Measurements from ENCODE around the gene MGAM2. TPM values are rescaled to one million over a fixed set of nuclear protein-coding genes. Genes with fewer than 3 reads are reported as not detected.
"Not testable (repeated sequence)": the region's sequence is repeated elsewhere in the genome, so short reads cannot be mapped to it uniquely, and the experiment has no call there.

Gene MGAM2
- total and polyA plus RNA-seq, 2 of the 4 experiments (the other 2 are of a cell fraction), result not detected

GRCh38 chr7:142100634-142101033 lies 10.9 kb upstream of the MGAM2 start:
- TF ChIP-seq RAD21 (IDR thresholded peaks at IDR 0.05; ENCODE audit: low read length) (no peak), SMC3 (IDR thresholded peaks at IDR 0.05; ENCODE audit: low read depth, low read length) (no peak), MAZ (IDR thresholded peaks at IDR 0.05; ENCODE audit: borderline replicate concordance, low read depth, low read length) (no peak), NFE2L2 (IDR thresholded peaks at IDR 0.05; ENCODE audit: low read depth, low read length) (no peak)
- Histone ChIP-seq H2AK5ac (ENCODE audit: low read depth, low read length) (no peak overlapping the region), H3K23ac (ENCODE audit: low read depth, low read length) (no peak overlapping the region), H3K4me2 (ENCODE audit: low read depth, low read length) (no peak overlapping the region), H3K9me3 (ENCODE audit: control insufficient read depth, insufficient read depth, low read length) (peaks cover 9% of the 10 kb centered on the region), H3K14ac (replicated peaks; ENCODE audit: low read depth, low read length) (no peak overlapping the region), H3K4me1 (ENCODE audit: control insufficient read depth, insufficient read depth, low read length) (no peaks in the 10 kb centered on the region), H4K20me1 (ENCODE audit: insufficient read depth, low read length) (no peaks in the 10 kb centered on the region), H3K36me3 (ENCODE audit: control insufficient read depth, insufficient read depth, low read length) (no peaks in the 10 kb centered on the region), H4K8ac (ENCODE audit: low read depth in 2 of 2, low read length in 2 of 2) (no peak overlapping the region), H2BK5ac (ENCODE audit: low read depth, low read length, poor library complexity, severe bottlenecking) (no peak overlapping the region), H4K5ac (ENCODE audit: low read depth, low read length) (no peak overlapping the region), H4K91ac (ENCODE audit: insufficient read depth, low read depth, low read length) (no peak overlapping the region), H3K79me1 (ENCODE audit: low read depth in 1 of 2, low read length in 2 of 2) (no peaks in the 10 kb centered on the region), H2AFZ (replicated peaks; ENCODE audit: low read length, poor library complexity) (no peak overlapping the region), H3K4me3 (ENCODE audit: insufficient read depth, low read depth, low read length) (no peak overlapping the region), H3K9ac (ENCODE audit: low read depth, low read length) (no peak overlapping the region), H3K18ac (ENCODE audit: low read depth, low read length) (no peak overlapping the region), H2BK20ac (ENCODE audit: low read depth, low read length) (no peak overlapping the region), H3K56ac (ENCODE audit: extremely low read depth, insufficient read depth, low read length) (no peak overlapping the region), H3K9me1 (ENCODE audit: insufficient read depth, low read length) (no peaks in the 10 kb centered on the region), H2BK120ac (ENCODE audit: low read depth, low read length) (no peak overlapping the region), H3K27ac (ENCODE audit: insufficient read depth, low read length) (no peak overlapping the region), H3K4ac (ENCODE audit: low read depth, low read length) (no peak overlapping the region), H2BK15ac (ENCODE audit: low read depth, low read length) (no peak overlapping the region), H3K27me3 (ENCODE audit: control insufficient read depth, insufficient read depth, low read length) (no peaks in the 10 kb centered on the region), H2AK9ac (replicated peaks; ENCODE audit: low read depth, low read length, poor library complexity) (no peak overlapping the region)
- intact Hi-C loops (cut with micrococcal nuclease), result no loop called here
- ATAC-seq (ENCODE audit: low read depth) (no peak), DNase-seq (no peak)
- CTCF ChIA-PET, result no interaction called here
- dilution Hi-C loops (cut with HindIII; ENCODE audit: low sequenced_read_pairs, unreplicated experiment), result no loop called here
- WGBS, 2 experiments (ENCODE audit: extremely low coverage in 2 of 2, insufficient read length in 1 of 2), result no CpG with 5 or more reads among the region's 1 CpG
- POLR2A ChIA-PET (ENCODE audit: unreplicated experiment), result no interaction called here
- in situ Hi-C loops (cut with MboI; ENCODE audit: low sequenced_read_pairs), result no loop called here
- no TSS peak for BruUV-seq (replicated peaks)

DNA sequence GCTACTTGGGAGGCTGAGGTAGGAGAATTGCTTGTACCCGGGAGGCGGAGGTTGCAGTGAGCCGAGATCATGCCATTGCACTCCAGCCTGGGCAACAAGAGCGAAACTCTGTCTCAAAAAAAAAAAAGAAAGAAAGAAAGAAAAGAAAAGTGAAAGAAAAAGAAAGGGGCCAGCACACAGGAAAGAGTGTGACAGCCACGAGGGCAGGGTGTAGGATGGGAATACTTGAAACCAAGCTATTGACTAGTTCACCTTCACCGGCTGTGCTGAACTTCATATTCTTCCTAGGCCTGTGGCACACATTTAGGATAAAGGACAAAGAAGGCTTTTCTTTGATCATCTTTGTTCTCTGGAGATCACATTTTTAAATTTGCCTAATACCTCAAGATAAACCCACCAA lies 9.7 kb upstream of the MGAM2 start:
- H3K4ac ChIP-seq (ENCODE audit: low read depth, low read length); H3K14ac ChIP-seq (replicated peaks; ENCODE audit: low read depth, low read length); H3K4me2 ChIP-seq (ENCODE audit: low read depth, low read length); POLR2A ChIA-PET (ENCODE audit: unreplicated experiment); H3K36me3 ChIP-seq (ENCODE audit: control insufficient read depth, insufficient read depth, low read length); H2BK15ac ChIP-seq (ENCODE audit: low read depth, low read length); dilution Hi-C loops (cut with HindIII; ENCODE audit: low sequenced_read_pairs, unreplicated experiment); H2BK120ac ChIP-seq (ENCODE audit: low read depth, low read length); H3K4me3 ChIP-seq (ENCODE audit: insufficient read depth, low read depth, low read length); H4K5ac ChIP-seq (ENCODE audit: low read depth, low read length); BruUV-seq (replicated peaks); H3K56ac ChIP-seq (ENCODE audit: extremely low read depth, insufficient read depth, low read length); H2AFZ ChIP-seq (replicated peaks; ENCODE audit: low read length, poor library complexity); H2BK5ac ChIP-seq (ENCODE audit: low read depth, low read length, poor library complexity, severe bottlenecking); ATAC-seq (ENCODE audit: low read depth); H3K27me3 ChIP-seq (ENCODE audit: control insufficient read depth, insufficient read depth, low read length); H3K18ac ChIP-seq (ENCODE audit: low read depth, low read length); H3K79me1 ChIP-seq (ENCODE audit: low read depth in 1 of 2, low read length in 2 of 2); H2BK20ac ChIP-seq (ENCODE audit: low read depth, low read length); CTCF ChIA-PET; H4K8ac ChIP-seq (ENCODE audit: low read depth in 2 of 2, low read length in 2 of 2); H3K27ac ChIP-seq (ENCODE audit: insufficient read depth, low read length); H2AK9ac ChIP-seq (replicated peaks; ENCODE audit: low read depth, low read length, poor library complexity); H4K20me1 ChIP-seq (ENCODE audit: insufficient read depth, low read length); H2AK5ac ChIP-seq (ENCODE audit: low read depth, low read length); H3K9me3 ChIP-seq (ENCODE audit: control insufficient read depth, insufficient read depth, low read length); H3K9me1 ChIP-seq (ENCODE audit: insufficient read depth, low read length); H3K4me1 ChIP-seq (ENCODE audit: control insufficient read depth, insufficient read depth, low read length); intact Hi-C loops (cut with micrococcal nuclease); in situ Hi-C loops (cut with MboI; ENCODE audit: low sequenced_read_pairs); H3K23ac ChIP-seq (ENCODE audit: low read depth, low read length); H3K9ac ChIP-seq (ENCODE audit: low read depth, low read length); DNase-seq; H4K91ac ChIP-seq (ENCODE audit: insufficient read depth, low read depth, low read length): not testable (repeated sequence)
- WGBS, 2 experiments (ENCODE audit: extremely low coverage in 2 of 2, insufficient read length in 1 of 2), result 67% methylated on average over 4 of the region's 6 CpGs; no CpG with 5 or more reads in 1 of the 2 experiments

Data from IMR-90 (cell line).